WI38 (cell line): ENCODE results near the gene PDE11A.

ENCODE experiments used
- H3K4me3 ChIP-seq: 2 replicates; pipeline ENCODE4 v1.5.1; 2011; ENCODE audit warnings: low read depth, mild to moderate bottlenecking, control low read depth, low read length
- TF ChIP-seq, protein P1 (sequence below): IDR thresholded peaks from 2 replicates; pipeline ENCODE4 v1.5.1; 2012; ENCODE audit warnings: low read depth, mild to moderate bottlenecking, control low read depth, low read length

The PDE11A gene

GRCh38 chr2:178074123-178075005 is 1.8 kb upstream of the PDE11A start:
- TF ChIP-seq, protein P1, sequence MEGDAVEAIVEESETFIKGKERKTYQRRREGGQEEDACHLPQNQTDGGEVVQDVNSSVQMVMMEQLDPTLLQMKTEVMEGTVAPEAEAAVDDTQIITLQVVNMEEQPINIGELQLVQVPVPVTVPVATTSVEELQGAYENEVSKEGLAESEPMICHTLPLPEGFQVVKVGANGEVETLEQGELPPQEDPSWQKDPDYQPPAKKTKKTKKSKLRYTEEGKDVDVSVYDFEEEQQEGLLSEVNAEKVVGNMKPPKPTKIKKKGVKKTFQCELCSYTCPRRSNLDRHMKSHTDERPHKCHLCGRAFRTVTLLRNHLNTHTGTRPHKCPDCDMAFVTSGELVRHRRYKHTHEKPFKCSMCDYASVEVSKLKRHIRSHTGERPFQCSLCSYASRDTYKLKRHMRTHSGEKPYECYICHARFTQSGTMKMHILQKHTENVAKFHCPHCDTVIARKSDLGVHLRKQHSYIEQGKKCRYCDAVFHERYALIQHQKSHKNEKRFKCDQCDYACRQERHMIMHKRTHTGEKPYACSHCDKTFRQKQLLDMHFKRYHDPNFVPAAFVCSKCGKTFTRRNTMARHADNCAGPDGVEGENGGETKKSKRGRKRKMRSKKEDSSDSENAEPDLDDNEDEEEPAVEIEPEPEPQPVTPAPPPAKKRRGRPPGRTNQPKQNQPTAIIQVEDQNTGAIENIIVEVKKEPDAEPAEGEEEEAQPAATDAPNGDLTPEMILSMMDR, result no peak
- H3K4me3 ChIP-seq, result no peak overlapping the region

DNA sequence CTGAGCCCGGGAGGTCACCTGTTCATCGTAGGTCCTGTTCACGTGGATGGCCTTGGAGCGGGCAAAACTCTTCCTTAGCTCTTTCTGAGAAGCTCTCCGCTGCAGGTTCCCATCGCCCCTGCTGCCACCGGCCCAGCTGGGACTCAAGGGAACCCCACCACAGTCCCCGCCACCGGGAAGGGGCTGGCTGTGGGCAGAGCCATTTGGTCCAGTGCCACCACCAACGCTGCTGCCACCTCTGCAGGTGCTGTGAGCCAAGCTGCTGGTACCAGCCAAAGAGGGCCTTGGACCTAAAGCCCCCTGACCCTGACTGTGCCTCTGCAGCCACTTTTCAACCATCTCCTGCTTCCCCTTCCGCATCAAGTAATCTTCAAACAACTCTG is 586 bp downstream of the PDE11A start:
- H3K4me3 ChIP-seq, result peak overlapping the region; percentile 61
- TF ChIP-seq, protein P1, result no peak

DNA sequence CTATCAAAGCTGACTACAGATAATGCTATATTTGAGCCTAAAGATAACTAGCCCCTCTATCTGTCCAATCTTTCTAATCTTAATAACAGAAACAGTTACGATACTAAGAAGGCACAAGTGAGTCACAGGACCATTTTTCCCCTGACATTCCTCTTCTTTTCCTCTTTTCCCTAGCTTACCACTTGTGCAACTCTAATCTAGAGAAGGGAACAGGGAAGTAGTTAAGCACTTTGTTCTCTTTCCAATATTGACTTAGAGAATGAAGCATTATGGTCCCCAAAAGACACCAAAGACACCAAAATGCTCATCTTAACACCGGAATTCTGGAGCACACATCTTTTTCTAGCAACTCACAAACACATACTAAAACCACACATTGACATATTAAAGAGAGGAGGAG is 1.8 kb downstream of the PDE11A start:
- TF ChIP-seq, protein P1, result no peak
- H3K4me3 ChIP-seq, result no peak overlapping the region

GRCh38 chr2:178069551-178069950 is 3.0 kb downstream of the PDE11A start:
- TF ChIP-seq, protein P1, result no peak
- no peak overlapping the region for H3K4me3 ChIP-seq

DNA sequence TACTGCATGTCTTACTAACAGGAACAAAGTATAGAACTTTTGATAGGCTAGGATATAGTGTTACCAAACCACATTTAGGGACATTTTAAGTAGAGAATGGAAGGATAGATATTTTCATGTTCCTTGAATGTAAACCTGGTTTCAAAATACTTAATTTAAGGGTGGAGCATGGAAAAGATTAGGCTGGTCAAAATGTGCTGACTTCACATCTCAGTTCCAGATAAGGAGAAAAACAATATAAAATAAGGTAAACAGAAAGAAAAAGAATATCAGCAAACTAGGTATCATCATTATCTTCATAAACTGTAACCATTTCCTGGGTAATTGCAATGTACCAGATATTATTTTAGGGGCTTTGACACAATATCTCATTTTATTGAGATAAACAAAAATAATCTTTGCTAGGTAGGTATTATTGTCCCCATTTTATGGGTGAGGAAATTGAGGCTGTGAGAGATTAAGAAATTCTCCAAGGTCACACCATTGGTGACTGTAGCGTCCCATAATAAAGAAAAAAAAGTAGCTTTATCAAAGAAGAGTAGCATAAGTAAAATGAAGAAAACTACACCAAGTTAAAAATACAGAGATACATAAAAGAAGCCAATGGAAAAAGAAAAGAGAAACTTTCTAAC is 3.6 kb downstream of the PDE11A start:
- TF ChIP-seq, protein P1, result no peak

GRCh38 chr2:178066890-178067669 is 5.5 kb downstream of the PDE11A start:
- TF ChIP-seq, protein P1, result no peak
- H3K4me3 ChIP-seq, result no peak overlapping the region

More for the DNA sequence above, 3.6 kb downstream of the PDE11A start:
- H3K4me3 ChIP-seq, result no peak overlapping the region
